ENCODE measurements around the gene RPL41. TPM values are rescaled to one million over a fixed set of nuclear protein-coding genes. Genes with fewer than 3 reads are reported as not detected.
"Not testable (repeated sequence)": the region's sequence is repeated elsewhere in the genome, so short reads cannot be mapped to it uniquely, and the experiment has no call there.

Gene RPL41
- total RNA-seq, 1 donor from 2014 or later, result 2,112 TPM

DNA sequence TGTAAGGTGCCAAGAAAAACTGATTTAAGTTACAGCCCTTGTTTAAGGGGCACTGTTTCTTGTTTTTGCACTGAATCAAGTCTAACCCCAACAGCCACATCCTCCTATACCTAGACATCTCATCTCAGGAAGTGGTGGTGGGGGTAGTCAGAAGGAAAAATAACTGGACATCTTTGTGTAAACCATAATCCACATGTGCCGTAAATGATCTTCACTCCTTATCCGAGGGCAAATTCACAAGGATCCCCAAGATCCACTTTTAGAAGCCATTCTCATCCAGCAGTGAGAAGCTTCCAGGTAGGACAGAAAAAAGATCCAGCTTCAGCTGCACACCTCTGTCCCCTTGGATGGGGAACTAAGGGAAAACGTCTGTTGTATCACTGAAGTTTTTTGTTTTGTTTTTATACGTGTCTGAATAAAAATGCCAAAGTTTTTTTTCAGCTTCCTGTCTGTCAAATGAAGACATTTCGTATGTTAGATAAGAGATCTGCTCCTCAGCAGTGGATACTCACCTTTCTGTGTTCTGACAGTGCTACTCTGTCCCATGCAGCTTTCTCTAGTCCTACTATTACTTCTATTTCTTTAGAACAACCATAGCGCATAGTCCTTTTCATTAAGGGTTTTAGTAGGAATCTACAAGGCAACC is 13.2 kb upstream of the RPL41 start:
- DNase-seq, result no peak

DNA sequence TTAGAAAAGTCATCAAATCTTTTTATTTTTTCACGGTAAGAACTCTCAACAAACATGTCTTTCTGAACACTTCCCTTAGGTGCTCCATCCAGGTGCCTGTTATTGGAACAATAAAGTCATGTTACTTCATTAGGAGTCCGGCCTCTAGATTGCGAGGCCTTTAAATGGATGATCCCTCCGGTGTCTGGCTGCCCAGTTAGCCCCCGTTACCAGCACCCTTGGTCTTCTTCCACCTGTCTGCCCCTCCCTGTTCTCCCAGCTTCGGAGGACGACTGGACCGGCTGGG is 12.7 kb upstream of the RPL41 start:
- no peak for DNase-seq

DNA sequence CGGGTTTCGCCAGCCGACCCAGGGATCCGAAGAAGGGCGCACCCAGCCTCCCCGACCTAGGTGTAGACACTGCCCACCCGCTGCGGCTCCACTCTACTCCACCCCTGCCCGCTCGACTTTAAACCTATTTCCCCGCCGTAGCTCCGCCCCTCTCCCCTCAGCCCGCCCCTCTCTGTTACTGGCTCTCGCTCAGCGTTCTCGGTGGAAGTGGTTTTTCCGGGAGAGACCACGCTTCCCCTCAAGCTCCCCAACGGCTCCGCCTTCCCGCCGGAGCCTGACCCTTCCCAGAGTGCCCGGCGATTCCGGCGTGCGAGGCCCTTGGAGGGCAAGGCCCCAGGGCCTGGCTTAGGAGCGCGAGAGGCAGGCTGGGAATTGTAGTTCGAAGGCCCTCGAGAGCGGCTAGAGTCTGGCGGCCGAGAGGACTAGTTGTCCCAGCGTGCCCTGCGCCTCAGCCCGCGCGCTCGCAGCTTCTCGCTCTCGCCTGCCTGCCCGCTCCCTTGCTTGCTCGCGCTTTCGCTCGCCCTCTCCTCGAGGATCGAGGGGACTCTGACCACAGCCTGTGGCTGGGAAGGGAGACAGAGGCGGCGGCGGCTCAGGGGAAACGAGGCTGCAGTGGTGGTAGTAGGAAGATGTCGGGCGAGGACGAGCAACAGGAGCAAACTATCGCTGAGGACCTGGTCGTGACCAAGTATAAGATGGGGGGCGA is 12.2 kb upstream of the RPL41 start, which contains the start of gene PA2G4:
PA2G4 (plus strand) TSS at position 451 of the 706 bp plus-strand sequence; CDS start at position 630, 179 bp downstream.
- DNase-seq, result peak; percentile 97

DNA sequence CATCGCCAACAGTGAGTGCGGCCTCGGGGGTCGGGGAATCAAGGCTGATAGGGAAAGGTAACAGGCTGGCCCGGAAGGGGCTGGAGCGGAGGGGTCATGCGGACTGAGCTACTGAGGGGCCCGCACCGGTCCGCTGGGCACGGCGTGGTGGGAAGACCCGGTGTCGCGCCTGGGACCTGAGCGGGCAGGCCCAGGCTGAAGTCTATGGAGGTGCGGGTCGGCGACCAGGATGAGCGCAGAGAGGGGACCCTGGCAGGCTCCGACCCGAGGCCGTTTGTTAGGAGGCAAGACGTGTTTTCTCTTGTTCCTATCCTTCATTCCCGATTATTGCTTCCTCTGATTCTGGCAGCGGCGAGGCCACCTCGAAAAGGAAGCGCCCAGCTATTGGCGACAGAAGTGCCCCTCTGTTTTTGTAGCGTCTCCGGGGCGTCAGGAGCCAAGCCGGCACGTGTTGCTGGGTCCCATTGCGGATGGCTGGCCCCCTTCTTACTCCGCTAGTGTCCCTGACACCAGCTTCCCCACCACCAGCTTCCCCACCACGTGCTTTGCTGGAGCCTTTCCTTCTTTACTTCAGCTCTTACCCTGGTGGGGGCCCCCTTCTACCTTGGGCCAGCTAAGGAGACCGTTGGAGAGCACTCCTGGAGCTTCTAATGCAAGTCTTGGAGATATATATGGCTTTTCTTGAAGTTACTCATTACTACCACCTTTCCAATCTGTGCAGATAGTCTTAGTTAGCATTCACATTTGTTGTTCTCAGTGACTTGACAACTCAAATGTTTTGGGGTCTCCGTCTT is 11.4 kb upstream of the RPL41 start:
- DNase-seq, result no peak

DNA sequence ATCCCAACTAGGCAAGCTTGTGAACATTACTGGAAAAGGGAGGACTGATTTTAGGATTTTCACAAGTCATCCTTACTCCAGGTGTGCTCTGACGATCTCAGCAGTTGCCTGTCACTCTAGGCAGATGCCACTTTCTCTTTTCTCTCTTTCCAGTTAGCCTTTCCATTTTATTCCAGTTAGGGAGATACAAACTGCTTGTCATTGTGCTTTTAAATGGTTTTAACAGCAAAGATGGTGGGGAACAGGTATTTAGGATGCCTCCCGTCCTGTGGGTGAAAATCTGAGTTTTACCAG is 10.9 kb upstream of the RPL41 start:
- DNase-seq, result no peak

DNA sequence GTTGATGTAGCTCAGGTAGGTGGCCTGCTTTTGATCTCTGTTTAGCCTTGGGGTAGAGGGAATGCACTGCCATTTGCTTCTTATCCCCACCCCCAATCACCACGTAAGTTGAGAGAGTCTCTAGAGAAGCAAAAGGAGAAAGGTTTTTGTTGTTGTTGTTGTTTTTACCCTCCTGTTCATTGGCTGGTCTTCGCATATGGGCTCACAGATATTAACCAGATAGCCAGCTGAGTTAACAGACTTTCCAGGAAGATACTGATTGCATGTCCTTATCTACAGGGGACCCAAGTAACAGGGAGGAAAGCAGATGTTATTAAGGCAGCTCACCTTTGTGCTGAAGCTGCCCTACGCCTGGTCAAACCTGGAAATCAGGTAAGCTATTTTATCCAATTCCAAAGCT is 9.2 kb upstream of the RPL41 start:
- no peak for DNase-seq

DNA sequence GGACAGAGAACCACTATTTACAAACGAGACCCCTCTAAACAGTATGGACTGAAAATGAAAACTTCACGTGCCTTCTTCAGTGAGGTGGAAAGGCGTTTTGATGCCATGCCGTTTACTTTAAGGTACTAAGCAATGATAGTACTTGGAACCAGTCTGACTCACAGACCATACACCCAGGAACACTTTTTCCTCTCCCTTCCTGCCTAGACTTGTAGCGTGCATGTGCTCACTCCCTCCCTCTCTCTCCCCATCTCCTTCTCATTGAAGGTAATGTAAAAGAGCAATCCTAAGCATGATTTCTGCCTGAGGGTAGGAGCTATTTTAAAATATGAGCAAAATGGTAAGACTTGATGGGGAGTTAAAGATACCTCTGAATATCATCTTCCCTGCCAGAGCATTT is 5.9 kb upstream of the RPL41 start:
- DNase-seq, result peak; percentile 12

DNA sequence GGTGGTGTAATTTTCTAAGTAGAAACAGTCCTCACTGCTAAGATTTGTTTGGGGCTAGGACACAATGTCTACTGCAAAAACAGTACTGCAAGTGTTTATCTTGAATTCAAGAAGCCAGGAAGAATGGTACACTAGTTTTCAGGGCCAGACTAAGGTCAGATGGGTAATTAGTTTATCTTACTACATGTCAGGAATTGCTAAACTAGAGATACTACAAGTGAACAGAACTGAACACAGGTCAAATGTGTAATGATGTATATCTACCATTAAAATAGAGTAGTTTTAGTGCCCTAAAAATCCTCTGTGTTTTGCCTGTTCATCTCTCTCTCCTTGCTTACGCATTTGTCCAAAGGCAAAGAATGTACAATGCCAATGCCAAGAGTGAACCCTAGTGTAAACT is 2.3 kb upstream of the RPL41 start:
- no peak for DNase-seq

DNA sequence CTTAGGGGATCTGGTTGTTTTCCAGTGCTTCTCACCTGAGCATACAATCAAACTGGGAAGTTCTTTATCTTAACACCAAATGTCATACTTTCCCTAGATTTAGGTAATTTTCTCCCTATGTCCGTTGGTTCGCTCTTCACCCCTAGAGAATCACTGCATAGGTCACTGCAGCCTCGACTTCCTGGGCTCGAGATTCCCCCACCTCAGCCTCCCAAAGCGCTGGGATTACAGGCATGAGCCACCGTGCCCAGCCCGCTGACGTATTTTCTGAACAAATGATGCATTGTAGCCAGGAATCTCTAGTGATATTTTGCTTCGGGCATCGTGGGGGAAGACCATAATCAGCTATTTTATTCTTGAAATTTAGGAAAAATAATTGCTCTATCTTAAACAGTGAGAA is 1.1 kb upstream of the RPL41 start:
- peak; percentile 22 for DNase-seq

DNA sequence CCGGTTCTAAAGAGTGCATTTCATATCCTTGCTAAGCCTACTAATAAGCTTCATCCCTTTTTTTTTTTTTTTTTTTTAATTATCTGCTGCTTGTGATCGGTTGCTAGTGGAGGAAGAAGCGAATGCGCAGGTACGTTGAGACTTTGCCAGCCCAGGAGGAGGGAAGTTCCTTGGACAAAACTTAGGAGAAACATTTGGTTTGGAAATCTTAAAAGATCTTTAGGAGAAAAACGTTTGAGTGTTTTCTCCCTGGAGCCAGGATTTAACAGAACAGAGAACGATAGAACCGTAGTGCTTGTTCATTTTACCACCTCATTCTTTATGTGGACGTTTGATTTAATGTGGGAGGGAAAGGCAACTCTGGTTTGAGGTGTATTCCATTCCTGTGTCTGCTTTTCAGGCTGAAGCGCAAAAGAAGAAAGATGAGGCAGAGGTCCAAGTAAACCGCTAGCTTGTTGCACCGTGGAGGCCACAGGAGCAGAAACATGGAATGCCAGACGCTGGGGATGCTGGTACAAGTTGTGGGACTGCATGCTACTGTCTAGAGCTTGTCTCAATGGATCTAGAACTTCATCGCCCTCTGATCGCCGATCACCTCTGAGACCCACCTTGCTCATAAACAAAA is 761 bp downstream of the RPL41 start:
- DNase-seq, result not testable (repeated sequence)

DNA sequence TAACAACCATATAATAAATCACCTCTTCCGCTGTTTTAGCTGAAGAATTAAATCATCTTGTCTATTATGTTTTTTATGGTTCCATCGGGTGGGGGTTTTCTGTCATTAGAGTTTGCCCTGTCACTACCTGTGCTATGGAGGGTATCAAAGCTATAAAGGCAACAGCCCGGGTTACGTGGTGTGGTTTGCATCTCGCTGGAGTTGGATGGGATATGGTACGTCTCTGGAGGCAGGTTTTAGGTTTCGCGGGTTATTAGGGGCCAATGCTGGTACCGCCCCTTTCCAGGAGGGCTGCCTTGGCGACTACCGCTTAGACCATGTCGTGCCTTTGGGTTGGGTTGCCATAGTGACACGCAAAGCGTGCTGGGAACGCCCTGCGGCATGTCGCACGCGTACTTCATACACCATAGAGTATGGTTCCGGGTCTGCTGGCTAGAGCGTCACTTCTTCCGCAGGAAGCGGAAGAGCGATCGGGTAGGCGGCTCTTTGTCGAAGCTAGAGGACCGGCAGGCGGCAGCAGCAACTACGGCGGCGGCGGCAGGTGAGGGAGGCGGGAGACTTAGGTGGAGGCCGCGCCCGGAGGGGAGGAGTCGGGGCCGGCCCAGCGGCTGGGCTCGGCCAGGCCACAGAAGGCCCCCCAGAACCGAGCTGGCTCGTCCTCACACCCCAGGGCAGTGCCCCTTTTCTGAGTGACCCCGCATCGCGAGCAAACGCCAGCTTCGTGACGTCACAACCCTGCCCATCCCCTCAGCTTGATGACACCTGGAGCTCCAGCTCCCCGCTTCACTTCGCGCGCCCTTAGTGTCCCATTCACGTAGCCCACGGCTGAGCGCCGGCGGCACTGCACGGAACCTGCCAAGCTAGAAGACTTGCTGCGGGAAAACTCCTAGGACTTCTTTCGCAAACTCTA is 1.6 kb downstream of the RPL41 start, which contains the start of gene ZC3H10:
ZC3H10 (plus strand) TSS at position 489 of the 910 bp plus-strand sequence. CDS start 2,297 bp downstream, outside the sequence.
- DNase-seq, result peak; percentile 99

DNA sequence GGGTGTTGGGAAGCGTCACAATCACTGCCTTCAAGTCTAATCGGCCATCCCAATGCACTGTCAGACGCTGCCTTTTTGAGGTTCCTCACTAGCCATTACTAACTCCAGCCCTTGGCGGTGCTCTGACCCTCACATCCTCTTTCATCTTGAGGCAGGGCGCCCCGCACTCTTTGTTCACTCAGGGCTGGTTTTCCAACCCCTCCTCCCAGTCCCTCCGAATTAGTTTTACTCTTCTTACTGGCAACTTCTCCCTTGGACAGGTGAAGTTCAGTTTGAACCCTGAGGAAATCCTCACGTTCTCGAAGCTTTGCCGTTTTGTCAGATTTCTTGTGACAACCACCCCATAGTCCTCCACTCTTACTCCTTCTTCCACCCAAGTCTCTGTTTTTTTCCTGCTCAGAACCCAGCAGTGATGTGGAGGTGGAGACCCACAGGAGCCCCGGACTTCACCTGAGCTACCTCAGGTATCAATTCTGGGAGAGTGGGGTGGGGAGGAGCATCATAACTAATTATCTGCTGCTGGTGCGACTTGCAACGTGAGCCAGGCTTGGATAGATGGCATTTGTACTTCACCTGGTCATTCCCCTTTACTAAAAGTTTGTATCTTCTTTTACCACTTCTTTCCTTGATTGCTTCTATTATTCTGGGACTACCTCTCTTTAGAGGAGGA is 2.4 kb downstream of the RPL41 start:
- DNase-seq, result no peak

DNA sequence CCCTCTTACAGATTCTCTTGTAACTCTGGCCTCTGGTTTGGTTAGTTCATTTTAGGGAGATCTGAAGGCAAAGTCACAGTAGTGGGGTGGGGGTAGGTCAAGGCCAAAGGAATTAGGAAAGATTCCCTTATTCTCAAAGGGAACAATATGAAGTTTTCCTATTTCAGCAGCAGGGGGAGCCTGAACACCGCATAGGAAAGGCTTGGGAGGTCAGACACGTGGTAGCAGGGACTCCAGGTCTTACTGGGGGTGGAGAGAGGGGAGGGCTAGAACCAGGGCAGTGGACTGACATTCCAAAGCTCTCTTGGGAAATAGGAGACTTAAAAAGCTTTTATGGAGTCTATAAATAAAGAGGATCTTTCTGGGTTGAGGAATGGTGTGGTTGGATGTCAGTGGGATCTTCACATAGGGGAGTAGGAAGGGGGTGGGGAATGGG is 2.9 kb downstream of the RPL41 start:
- DNase-seq, result peak; percentile 91

DNA sequence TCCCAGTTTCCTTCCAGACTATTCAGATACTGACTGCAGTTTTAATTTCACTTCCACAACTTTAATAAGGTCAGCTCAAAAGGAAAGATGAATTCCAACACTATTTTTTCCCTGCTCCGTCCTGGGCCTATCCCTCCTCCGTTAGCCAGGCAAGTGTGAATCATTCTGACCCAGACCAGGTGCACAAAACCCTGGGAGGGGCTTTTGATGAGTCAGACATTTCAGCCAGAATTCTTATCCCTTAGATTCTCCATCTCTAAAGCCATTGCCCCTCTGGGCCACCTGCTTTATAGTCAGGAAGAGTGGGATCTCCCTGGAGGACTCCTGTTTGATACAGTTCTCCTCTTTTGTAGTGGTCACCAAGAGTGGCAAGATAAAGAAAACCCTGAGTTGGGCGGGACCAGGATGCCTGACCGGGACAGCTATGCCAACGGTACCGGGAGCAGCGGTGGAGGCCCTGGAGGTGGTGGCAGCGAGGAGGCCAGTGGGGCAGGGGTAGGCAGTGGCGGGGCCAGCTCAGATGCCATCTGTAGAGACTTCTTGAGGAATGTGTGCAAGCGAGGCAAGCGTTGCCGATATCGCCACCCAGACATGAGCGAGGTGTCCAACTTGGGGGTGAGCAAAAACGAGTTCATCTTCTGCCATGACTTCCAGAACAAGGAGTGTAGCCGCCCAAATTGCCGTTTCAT is 3.9 kb downstream of the RPL41 start:
- no peak for DNase-seq

DNA sequence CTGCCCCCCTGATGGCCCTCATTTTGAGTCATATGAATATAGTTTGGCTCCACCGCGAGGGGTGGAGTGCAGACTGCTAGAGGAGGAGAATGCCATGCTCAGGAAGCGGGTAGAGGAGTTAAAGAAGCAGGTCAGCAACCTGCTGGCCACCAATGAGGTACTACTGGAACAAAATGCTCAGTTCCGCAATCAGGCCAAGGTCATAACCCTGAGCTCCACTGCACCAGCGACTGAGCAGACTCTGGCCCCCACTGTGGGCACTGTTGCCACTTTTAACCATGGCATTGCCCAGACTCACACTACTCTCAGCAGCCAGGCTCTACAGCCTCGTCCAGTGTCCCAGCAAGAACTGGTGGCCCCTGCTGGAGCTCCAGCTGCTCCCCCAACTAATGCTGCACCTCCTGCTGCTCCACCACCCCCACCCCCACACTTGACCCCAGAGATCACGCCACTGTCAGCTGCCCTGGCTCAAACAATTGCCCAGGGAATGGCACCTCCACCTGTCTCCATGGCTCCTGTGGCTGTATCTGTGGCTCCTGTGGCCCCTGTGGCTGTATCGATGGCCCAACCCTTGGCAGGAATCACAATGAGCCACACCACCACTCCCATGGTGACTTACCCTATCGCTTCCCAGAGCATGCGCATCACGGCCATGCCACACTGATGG is 4.9 kb downstream of the RPL41 start:
- DNase-seq, result no peak

DNA sequence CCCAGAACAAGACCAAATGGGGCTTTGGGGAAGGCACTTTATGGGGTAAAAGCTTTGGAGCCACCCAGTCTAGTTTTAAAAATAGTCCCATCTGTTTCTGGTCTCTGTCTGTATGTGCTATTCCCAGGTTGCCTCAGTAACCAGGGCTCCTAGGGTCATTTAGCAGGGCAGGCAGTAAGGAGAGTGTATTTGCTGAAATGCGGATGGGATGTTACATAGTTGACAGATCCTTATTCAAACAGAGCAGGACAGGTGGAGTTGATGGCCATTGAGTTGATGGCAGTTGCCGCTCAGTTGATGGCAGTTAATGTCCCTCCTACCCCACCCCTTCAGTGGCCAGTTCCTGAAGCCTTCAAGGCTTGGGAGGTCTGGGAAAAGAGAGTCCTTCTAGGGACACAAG is 6.2 kb downstream of the RPL41 start:
- no peak for DNase-seq

DNA sequence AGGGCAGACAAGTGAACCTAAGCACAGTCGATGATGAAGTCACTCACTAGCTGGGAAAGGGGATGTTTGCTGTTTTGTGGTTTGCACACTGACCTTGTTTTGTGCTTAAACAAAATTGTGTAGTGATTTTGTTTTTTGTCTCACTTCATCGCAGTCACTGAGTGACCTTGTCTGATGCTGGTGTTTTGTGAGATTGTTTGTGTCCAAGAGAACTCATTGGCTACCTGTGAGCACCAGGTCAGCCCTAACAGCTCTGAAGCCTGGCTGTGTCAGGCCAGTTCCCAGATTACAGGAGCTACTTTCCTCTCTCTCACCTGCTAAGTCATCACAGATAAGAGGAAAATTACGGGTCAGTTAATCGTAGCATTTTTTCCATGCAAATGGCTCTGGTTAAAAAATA is 7.7 kb downstream of the RPL41 start:
- DNase-seq, result no peak

DNA sequence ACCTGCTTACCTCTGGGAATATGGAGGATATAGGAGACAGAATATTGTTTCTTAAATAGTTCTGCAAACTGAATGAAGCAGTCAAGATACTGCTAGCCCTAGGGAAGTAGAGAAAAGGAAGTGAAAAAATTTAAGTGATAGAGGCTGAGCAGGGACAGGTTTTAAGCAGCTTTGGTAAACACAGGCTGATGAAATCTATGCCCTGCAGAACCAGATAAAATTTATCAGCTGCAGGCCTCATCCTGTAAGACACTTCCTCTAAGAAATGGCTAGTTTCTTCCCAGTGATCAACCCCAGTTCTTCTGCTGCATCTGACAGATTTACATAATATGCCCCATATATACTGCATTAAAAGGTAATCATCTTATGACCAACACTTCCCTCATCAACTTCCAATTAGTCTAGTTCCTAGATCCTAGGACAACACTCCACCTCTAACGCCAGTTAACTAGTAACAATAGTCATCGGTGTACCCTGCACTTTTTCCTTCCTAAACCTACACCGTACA is 10.4 kb downstream of the RPL41 start:
- DNase-seq, result no peak

DNA sequence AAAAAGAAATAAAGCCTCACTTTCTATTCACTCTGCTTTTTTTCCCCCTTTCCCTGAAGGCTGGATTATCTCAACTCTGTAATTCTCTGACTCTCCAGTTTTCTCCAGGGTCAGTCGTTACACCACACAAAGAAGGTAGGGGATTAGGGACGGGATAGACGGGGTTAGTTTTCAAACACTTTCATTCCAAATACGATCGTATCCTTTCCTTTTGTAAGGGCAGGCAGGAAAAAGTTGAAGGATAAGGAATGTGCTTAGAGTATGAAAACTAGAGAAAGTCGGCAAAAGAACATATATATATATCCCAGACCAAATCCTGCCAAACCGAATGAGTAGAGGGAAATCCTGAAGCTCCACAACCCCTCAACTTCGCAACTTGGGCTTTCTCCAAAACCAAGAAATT is 11.1 kb downstream of the RPL41 start:
- no peak for DNase-seq
